WTC11 (cell line): Measurements from ENCODE around the gene LRRC63.

ENCODE experiments used
- CBFB ChIP-seq: sonication (generic); formaldehyde crosslinking; IDR thresholded peaks from 2 replicates; pipeline ENCODE4 v1.8.1; 2022; ENCODE audit warnings: mild to moderate bottlenecking, low read depth, missing genetic modification reagents
- CREM ChIP-seq: sonication (generic); formaldehyde crosslinking; IDR thresholded peaks from 2 replicates; pipeline ENCODE4 v1.8.1; 2022; ENCODE audit warnings: mild to moderate bottlenecking, missing genetic modification reagents, moderate library complexity
- FOXJ3 ChIP-seq: sonication (generic); formaldehyde crosslinking; IDR thresholded peaks from 2 replicates; pipeline ENCODE4 v1.9.0; 2021; ENCODE audit warnings: missing genetic modification reagents, mild to moderate bottlenecking, borderline replicate concordance
- GABPB1 ChIP-seq: sonication (generic); formaldehyde crosslinking; IDR thresholded peaks from 2 replicates; pipeline ENCODE4 v1.8.1; 2023; ENCODE audit warnings: mild to moderate bottlenecking, missing genetic modification reagents
- JUN ChIP-seq: sonication (generic); formaldehyde crosslinking; IDR thresholded peaks from 2 replicates; pipeline ENCODE4 v1.8.0; 2023; ENCODE audit warnings: mild to moderate bottlenecking, missing genetic modification reagents
- KAT7 ChIP-seq: sonication (generic); formaldehyde crosslinking; IDR thresholded peaks from 2 replicates; pipeline ENCODE4 v1.8.1; 2023; ENCODE audit warnings: missing genetic modification reagents, mild to moderate bottlenecking, borderline replicate concordance
- SMAD3 ChIP-seq: sonication (generic); formaldehyde crosslinking; IDR thresholded peaks from 2 replicates; pipeline ENCODE4 v1.8.0; 2022; ENCODE audit warnings: missing genetic modification reagents, mild to moderate bottlenecking, borderline replicate concordance
- TEAD4 ChIP-seq: sonication (generic); formaldehyde crosslinking; IDR thresholded peaks from 2 replicates; pipeline ENCODE4 v1.8.0; 2022; ENCODE audit warnings: mild to moderate bottlenecking, missing genetic modification reagents
- TP53 ChIP-seq: sonication (generic); formaldehyde crosslinking; IDR thresholded peaks from 2 replicates; pipeline ENCODE4 v1.8.1; 2023; ENCODE audit warnings: mild to moderate bottlenecking, missing genetic modification reagents
- TF ChIP-seq, protein P1 (sequence below): sonication (generic); formaldehyde crosslinking; IDR thresholded peaks from 2 replicates; pipeline ENCODE4 v1.8.1; 2023; ENCODE audit warnings: mild to moderate bottlenecking, missing genetic modification reagents, borderline replicate concordance
- TF ChIP-seq, protein P2 (sequence below): fragments of 200-600 bp; IDR thresholded peaks from 2 replicates; pipeline ENCODE4 v1.8.0; 2022; ENCODE audit warnings: antibody characterized with exemption
- TF ChIP-seq, protein P3 (sequence below): sonication (generic); formaldehyde crosslinking; IDR thresholded peaks from 2 replicates; pipeline ENCODE4 v1.8.0; 2023; ENCODE audit warnings: mild to moderate bottlenecking, missing genetic modification reagents

DNA sequence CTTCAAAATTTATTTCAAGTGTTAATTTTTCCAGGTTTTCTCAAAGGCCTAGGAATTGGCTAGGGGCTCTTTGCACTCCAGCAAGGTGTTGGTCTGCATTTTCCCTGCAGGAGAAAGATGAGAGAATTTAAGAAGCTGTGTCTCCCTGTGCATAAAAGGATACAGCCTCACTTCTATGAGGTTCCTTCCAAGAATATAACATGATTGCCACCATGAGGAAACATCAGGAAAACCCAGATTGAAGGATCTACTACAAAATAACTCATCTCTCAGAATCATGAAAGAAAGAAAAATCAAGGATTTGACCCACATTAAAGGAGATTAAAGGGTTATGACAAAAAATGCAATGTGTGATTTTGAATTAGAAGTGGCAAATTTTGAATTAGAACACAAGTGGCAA, 105.4 kb downstream of the LRRC63 start:
- TF ChIP-seq KAT7 (CRISPR knock-in tag): no peak
- no peak for TF ChIP-seq GABPB1 (CRISPR knock-in tag)
- no peak for TF ChIP-seq SMAD3
- no peak for TF ChIP-seq TEAD4 (CRISPR knock-in tag)
- TF ChIP-seq, protein P1, sequence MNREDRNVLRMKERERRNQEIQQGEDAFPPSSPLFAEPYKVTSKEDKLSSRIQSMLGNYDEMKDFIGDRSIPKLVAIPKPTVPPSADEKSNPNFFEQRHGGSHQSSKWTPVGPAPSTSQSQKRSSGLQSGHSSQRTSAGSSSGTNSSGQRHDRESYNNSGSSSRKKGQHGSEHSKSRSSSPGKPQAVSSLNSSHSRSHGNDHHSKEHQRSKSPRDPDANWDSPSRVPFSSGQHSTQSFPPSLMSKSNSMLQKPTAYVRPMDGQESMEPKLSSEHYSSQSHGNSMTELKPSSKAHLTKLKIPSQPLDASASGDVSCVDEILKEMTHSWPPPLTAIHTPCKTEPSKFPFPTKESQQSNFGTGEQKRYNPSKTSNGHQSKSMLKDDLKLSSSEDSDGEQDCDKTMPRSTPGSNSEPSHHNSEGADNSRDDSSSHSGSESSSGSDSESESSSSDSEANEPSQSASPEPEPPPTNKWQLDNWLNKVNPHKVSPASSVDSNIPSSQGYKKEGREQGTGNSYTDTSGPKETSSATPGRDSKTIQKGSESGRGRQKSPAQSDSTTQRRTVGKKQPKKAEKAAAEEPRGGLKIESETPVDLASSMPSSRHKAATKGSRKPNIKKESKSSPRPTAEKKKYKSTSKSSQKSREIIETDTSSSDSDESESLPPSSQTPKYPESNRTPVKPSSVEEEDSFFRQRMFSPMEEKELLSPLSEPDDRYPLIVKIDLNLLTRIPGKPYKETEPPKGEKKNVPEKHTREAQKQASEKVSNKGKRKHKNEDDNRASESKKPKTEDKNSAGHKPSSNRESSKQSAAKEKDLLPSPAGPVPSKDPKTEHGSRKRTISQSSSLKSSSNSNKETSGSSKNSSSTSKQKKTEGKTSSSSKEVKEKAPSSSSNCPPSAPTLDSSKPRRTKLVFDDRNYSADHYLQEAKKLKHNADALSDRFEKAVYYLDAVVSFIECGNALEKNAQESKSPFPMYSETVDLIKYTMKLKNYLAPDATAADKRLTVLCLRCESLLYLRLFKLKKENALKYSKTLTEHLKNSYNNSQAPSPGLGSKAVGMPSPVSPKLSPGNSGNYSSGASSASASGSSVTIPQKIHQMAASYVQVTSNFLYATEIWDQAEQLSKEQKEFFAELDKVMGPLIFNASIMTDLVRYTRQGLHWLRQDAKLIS (CRISPR knock-in tag): no peak
- no peak for TF ChIP-seq TP53 (CRISPR knock-in tag)
- TF ChIP-seq, protein P2, sequence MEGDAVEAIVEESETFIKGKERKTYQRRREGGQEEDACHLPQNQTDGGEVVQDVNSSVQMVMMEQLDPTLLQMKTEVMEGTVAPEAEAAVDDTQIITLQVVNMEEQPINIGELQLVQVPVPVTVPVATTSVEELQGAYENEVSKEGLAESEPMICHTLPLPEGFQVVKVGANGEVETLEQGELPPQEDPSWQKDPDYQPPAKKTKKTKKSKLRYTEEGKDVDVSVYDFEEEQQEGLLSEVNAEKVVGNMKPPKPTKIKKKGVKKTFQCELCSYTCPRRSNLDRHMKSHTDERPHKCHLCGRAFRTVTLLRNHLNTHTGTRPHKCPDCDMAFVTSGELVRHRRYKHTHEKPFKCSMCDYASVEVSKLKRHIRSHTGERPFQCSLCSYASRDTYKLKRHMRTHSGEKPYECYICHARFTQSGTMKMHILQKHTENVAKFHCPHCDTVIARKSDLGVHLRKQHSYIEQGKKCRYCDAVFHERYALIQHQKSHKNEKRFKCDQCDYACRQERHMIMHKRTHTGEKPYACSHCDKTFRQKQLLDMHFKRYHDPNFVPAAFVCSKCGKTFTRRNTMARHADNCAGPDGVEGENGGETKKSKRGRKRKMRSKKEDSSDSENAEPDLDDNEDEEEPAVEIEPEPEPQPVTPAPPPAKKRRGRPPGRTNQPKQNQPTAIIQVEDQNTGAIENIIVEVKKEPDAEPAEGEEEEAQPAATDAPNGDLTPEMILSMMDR: no peak
- no peak for TF ChIP-seq CREM
- no peak for TF ChIP-seq CBFB
- TF ChIP-seq JUN: no peak
- TF ChIP-seq, protein P3, sequence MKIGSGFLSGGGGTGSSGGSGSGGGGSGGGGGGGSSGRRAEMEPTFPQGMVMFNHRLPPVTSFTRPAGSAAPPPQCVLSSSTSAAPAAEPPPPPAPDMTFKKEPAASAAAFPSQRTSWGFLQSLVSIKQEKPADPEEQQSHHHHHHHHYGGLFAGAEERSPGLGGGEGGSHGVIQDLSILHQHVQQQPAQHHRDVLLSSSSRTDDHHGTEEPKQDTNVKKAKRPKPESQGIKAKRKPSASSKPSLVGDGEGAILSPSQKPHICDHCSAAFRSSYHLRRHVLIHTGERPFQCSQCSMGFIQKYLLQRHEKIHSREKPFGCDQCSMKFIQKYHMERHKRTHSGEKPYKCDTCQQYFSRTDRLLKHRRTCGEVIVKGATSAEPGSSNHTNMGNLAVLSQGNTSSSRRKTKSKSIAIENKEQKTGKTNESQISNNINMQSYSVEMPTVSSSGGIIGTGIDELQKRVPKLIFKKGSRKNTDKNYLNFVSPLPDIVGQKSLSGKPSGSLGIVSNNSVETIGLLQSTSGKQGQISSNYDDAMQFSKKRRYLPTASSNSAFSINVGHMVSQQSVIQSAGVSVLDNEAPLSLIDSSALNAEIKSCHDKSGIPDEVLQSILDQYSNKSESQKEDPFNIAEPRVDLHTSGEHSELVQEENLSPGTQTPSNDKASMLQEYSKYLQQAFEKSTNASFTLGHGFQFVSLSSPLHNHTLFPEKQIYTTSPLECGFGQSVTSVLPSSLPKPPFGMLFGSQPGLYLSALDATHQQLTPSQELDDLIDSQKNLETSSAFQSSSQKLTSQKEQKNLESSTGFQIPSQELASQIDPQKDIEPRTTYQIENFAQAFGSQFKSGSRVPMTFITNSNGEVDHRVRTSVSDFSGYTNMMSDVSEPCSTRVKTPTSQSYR: no peak
- no peak for TF ChIP-seq FOXJ3
